HCT116 (cell line): ENCODE data around the gene AUTS2. TPM values are rescaled to one million over a fixed set of nuclear protein-coding genes. Genes with fewer than 3 reads are reported as not detected.

Source experiments
- ATAC-seq: fragments of 200-7000 bp; cut with Tn5 transposase; 2 replicates; pipeline ENCODE4 v1.9.1; 2020; ENCODE audit warnings: mild to moderate bottlenecking, moderate library complexity
- BruUV-seq: library from RNA; stranded (reverse); fragments of 400-500 nt; replicated peaks from 2 replicates; lab custom pipeline; 2021; lab: Mats Ljungman, UMichigan
- CTCF ChIA-PET: fragments of 300-600 bp; sonication (Branson Sonifier 250); formaldehyde crosslinking; loops from one replicate; lab custom pipeline; 2021; ENCODE audit warnings: antibody characterized with exemption; lab: Charles Lee
- POLR2A ChIA-PET: fragments of 300-600, 350-600 bp; sonication (Branson Sonifier 250); formaldehyde crosslinking; loops from one replicate; lab custom pipeline; 2021; ENCODE audit warnings: antibody characterized with exemption; lab: Charles Lee
- RAD21 ChIA-PET, 2 experiments: fragments of 300-600 bp; sonication (Branson Sonifier 250); formaldehyde crosslinking; loops; one replicate each; lab custom pipeline; 2023; ENCODE audit warnings: low total read pairs in 2 of 2; ENCODE audit not compliant: uncharacterized antibody in 2 of 2, unreplicated experiment in 2 of 2, low non-redundant PET in 1 of 2; lab: Charles Lee
- DNase-seq: peaks from one replicate; pipeline ENCODE4 v3.0.0-alpha.2; 2010; ENCODE audit warnings: low read depth, low spot score
- H2AFZ ChIP-seq: fragments of 200-600 bp; shearing (Covaris generic), sonication (generic); 2 replicates; pipeline ENCODE4 v1.6.1; 2017; ENCODE audit warnings: low read depth, mixed run types, mixed read lengths, antibody characterized with exemption, low read length; ENCODE audit not compliant: poor library complexity, severe bottlenecking
- H3K27ac ChIP-seq: 2 replicates; pipeline ENCODE4 v1.5.1; 2012; ENCODE audit warnings: low read depth, low read length
- H3K27me3 ChIP-seq: fragments of 200-600 bp; sonication (generic); 2 replicates; pipeline ENCODE4 v1.6.1; 2016; ENCODE audit warnings: mixed run types, low read length, mixed read lengths; ENCODE audit not compliant: insufficient read depth
- H3K36me3 ChIP-seq, 2 experiments: fragments of 200-500 bp in 1 of 2; fragments of 200-600 bp in 1 of 2; sonication (Bioruptor generic) in 1 of 2; sonication (generic) in 1 of 2; 2 replicates each; pipeline versions ENCODE4 v1.5.1 to v1.6.1; 2014 to 2016; ENCODE audit warnings: low read length in 2 of 2, inconsistent platforms in 1 of 2, mixed read lengths in 1 of 2, mixed run types in 1 of 2; ENCODE audit not compliant: insufficient read depth in 2 of 2, control insufficient read depth in 1 of 2
- H3K4me1 ChIP-seq, 2 experiments: fragments of 200-600 bp in 1 of 2; sonication (generic) in 1 of 2; 2 replicates each; pipeline versions ENCODE4 v1.5.1 to v1.6.1; 2012 to 2017; ENCODE audit warnings: low read length in 2 of 2, inconsistent platforms in 1 of 2, mild to moderate bottlenecking in 1 of 2, mixed read lengths in 1 of 2, mixed run types in 1 of 2, moderate library complexity in 1 of 2; ENCODE audit not compliant: insufficient read depth in 2 of 2, control insufficient read depth in 1 of 2
- H3K4me2 ChIP-seq: fragments of 200-600 bp; sonication (generic); 2 replicates; pipeline ENCODE4 v1.6.1; 2017; ENCODE audit warnings: mixed run types, low read length, mixed read lengths
- H3K4me3 ChIP-seq, 2 experiments: fragments of 200-600 bp in 1 of 2; sonication (generic) in 1 of 2; replicated peaks in 1 of 2; 2 replicates each; pipeline ENCODE4 v1.5.1; 2011 to 2016; ENCODE audit warnings: low read length in 2 of 2, control low read depth in 1 of 2, low read depth in 1 of 2, mild to moderate bottlenecking in 1 of 2, mixed read lengths in 1 of 2, mixed run types in 1 of 2
- H3K79me2 ChIP-seq: fragments of 200-600 bp; sonication (generic); 2 replicates; pipeline ENCODE4 v1.6.1; 2017; ENCODE audit warnings: mild to moderate bottlenecking, mixed run types, low read length, moderate library complexity, mixed read lengths; ENCODE audit not compliant: insufficient read depth
- H3K9ac ChIP-seq: fragments of 200-600 bp; sonication (generic); 2 replicates; pipeline ENCODE4 v1.6.1; 2016; ENCODE audit warnings: low read length, mixed read lengths
- H3K9me2 ChIP-seq: fragments of 200-600 bp; sonication (generic), shearing (Covaris generic); 2 replicates; pipeline ENCODE4 v1.6.1; 2017; ENCODE audit warnings: mixed run types, mild to moderate bottlenecking, moderate library complexity; ENCODE audit not compliant: insufficient read depth
- H3K9me3 ChIP-seq, 2 experiments: fragments of 200-500 bp in 1 of 2; fragments of 200-600 bp in 1 of 2; sonication (Bioruptor generic) in 1 of 2; sonication (generic) in 1 of 2; 2 replicates each; pipeline ENCODE4 v1.6.1; 2014 to 2017; ENCODE audit warnings: low read length in 2 of 2, mixed read lengths in 2 of 2, inconsistent platforms in 1 of 2, low read depth in 1 of 2, mild to moderate bottlenecking in 1 of 2, mixed run types in 1 of 2, moderate library complexity in 1 of 2; ENCODE audit not compliant: control insufficient read depth in 1 of 2, insufficient read depth in 1 of 2
- H4K20me1 ChIP-seq: fragments of 200-600 bp; sonication (generic), shearing (Covaris generic); 2 replicates; pipeline ENCODE4 v1.6.1; 2017; ENCODE audit warnings: mixed run types, mild to moderate bottlenecking, moderate library complexity; ENCODE audit not compliant: insufficient read depth
- CBX3 ChIP-seq: IDR thresholded peaks from 2 replicates; pipeline ENCODE4 v1.6.1; 2012; ENCODE audit warnings: low read depth
- CEBPB ChIP-seq: IDR thresholded peaks from 2 replicates; pipeline ENCODE4 v1.6.1; 2012; ENCODE audit warnings: low read depth
- EGR1 ChIP-seq: IDR thresholded peaks from 2 replicates; pipeline ENCODE4 v1.6.1; 2012; ENCODE audit warnings: low read depth
- ELF1 ChIP-seq: IDR thresholded peaks from 2 replicates; pipeline ENCODE4 v1.6.1; 2012; ENCODE audit warnings: low read depth, borderline replicate concordance
- EZH2 ChIP-seq: fragments of 200-600 bp; sonication (generic); IDR thresholded peaks from 2 replicates; pipeline ENCODE4 v1.6.1; 2017; ENCODE audit warnings: antibody characterized with exemption, mixed run types
- FOSL1 ChIP-seq: IDR thresholded peaks from 2 replicates; pipeline ENCODE4 v1.6.1; 2012; ENCODE audit warnings: low read depth
- JUND ChIP-seq: IDR thresholded peaks from 2 replicates; pipeline ENCODE4 v1.6.1; 2012
- POLR2A ChIP-seq: IDR thresholded peaks from 2 replicates; pipeline ENCODE4 v1.7.0; 2011; ENCODE audit warnings: borderline replicate concordance; ENCODE audit not compliant: insufficient read depth, insufficient read length; ENCODE audit errors: extremely low read depth
- POLR2AphosphoS5 ChIP-seq: IDR thresholded peaks from 2 replicates; pipeline ENCODE4 v1.6.1; 2011; ENCODE audit warnings: mild to moderate bottlenecking, low read depth, low read length, moderate library complexity
- SP1 ChIP-seq: IDR thresholded peaks from 2 replicates; pipeline ENCODE4 v1.6.1; 2012; ENCODE audit warnings: low read depth
- TCF7L2 ChIP-seq: IDR thresholded peaks from 2 replicates; pipeline ENCODE4 v1.7.0; 2011; ENCODE audit warnings: borderline replicate concordance, inconsistent platforms; ENCODE audit not compliant: insufficient read depth, insufficient read length; ENCODE audit errors: extremely low read depth
- ZBTB33 ChIP-seq: IDR thresholded peaks from 2 replicates; pipeline ENCODE4 v1.6.1; 2011; ENCODE audit warnings: mild to moderate bottlenecking, low read length, moderate library complexity; ENCODE audit not compliant: insufficient replicate concordance; ENCODE audit errors: extremely low read depth
- ZFX ChIP-seq: fragments of 450-650 bp; IDR thresholded peaks from 2 replicates; pipeline ENCODE4 v1.6.1; 2017
- intact Hi-C: fragments of 100-400 bp; cut with micrococcal nuclease; formaldehyde crosslinking; loops from 2 replicates; pipeline ENCODE4 v1.10.0; 2022
- total RNA-seq: library from RNA; stranded (reverse); gene quantifications from one replicate; pipeline ENCODE4 v1.2.1, GENCODE V29; 2021; ENCODE audit not compliant: unreplicated experiment
- TF ChIP-seq, protein P1 (sequence below), 3 experiments: fragments of 200-600 bp in 1 of 3; sonication (generic) in 1 of 3; IDR thresholded peaks in 2 of 3; conservative IDR thresholded peaks in 1 of 3; 2 replicates each; pipeline ENCODE4 v1.5.1; 2012 to 2017; ENCODE audit warnings: low read depth in 2 of 3, low read length in 2 of 3, antibody characterized with exemption in 1 of 3, borderline replicate concordance in 1 of 3, control low read depth in 1 of 3, mild to moderate bottlenecking in 1 of 3, mixed read lengths in 1 of 3, mixed run types in 1 of 3, moderate library complexity in 1 of 3; ENCODE audit not compliant: insufficient read depth in 1 of 3

AUTS2 gene
- total RNA-seq, 1 experiment from 2014 or later: 0.93 TPM

GRCh38 chr7:69615685-69616084 lies 17.4 kb downstream of the AUTS2 start:
- Histone ChIP-seq H2AFZ (no peak overlapping the region), H3K27ac (no peak overlapping the region), H3K79me2 (no peaks in the 10 kb centered on the region), H4K20me1 (no peaks in the 10 kb centered on the region), H3K36me3 (no peaks in the 10 kb centered on the region), H3K4me3 (no peak overlapping the region), H3K9me2 (no peaks in the 10 kb centered on the region), H3K4me2 (no peak overlapping the region), H3K9me3 (peaks cover 3 to 18% of the 10 kb centered on the region in 2 experiments; a peak in 2 of 4 replicates), H3K27me3 (no peaks in the 10 kb centered on the region)
- ChIA-PET POLR2A (no interaction called here), RAD21 (no interaction called here)
- BruUV-seq: no TSS peak
- ATAC-seq (no peak), DNase-seq (no peak)
- intact Hi-C loops: no loop called here
- TF ChIP-seq EGR1 (no peak), TCF7L2 (no peak), POLR2A (no peak), SP1 (no peak), EZH2 (no peak), JUND (no peak), ELF1 (no peak), ZFX (no peak), ZBTB33 (no peak), FOSL1 (no peak), CBX3 (no peak), CEBPB (no peak), POLR2AphosphoS5 (no peak)
- TF ChIP-seq, protein P1, sequence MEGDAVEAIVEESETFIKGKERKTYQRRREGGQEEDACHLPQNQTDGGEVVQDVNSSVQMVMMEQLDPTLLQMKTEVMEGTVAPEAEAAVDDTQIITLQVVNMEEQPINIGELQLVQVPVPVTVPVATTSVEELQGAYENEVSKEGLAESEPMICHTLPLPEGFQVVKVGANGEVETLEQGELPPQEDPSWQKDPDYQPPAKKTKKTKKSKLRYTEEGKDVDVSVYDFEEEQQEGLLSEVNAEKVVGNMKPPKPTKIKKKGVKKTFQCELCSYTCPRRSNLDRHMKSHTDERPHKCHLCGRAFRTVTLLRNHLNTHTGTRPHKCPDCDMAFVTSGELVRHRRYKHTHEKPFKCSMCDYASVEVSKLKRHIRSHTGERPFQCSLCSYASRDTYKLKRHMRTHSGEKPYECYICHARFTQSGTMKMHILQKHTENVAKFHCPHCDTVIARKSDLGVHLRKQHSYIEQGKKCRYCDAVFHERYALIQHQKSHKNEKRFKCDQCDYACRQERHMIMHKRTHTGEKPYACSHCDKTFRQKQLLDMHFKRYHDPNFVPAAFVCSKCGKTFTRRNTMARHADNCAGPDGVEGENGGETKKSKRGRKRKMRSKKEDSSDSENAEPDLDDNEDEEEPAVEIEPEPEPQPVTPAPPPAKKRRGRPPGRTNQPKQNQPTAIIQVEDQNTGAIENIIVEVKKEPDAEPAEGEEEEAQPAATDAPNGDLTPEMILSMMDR (IDR thresholded peaks at IDR 0.05 in 2 of 3, conservative IDR thresholded peaks at IDR 0.05 in 1 of 3; ENCODE audit: borderline replicate concordance in 1 of 3, insufficient read depth in 1 of 3, low read depth in 2 of 3, low read length in 2 of 3): no peak
- TF ChIP-seq, all 23 proteins: peak for 0
- no peaks in the 10 kb centered on the region for H3K4me1 ChIP-seq
- H3K9ac ChIP-seq: no peak overlapping the region
- CTCF ChIA-PET: no interaction called here
